ENCODE results near the gene E2F4. TPM values are rescaled to one million over a fixed set of nuclear protein-coding genes. Genes with fewer than 3 reads are reported as not detected.

The E2F4 gene
- total and polyA plus RNA-seq, 9 of the 15 experiments (the other 6 are each of a cell fraction or from before 2014, with no cell fraction given) = 9.7 to 139 (median 106) TPM

DNA sequence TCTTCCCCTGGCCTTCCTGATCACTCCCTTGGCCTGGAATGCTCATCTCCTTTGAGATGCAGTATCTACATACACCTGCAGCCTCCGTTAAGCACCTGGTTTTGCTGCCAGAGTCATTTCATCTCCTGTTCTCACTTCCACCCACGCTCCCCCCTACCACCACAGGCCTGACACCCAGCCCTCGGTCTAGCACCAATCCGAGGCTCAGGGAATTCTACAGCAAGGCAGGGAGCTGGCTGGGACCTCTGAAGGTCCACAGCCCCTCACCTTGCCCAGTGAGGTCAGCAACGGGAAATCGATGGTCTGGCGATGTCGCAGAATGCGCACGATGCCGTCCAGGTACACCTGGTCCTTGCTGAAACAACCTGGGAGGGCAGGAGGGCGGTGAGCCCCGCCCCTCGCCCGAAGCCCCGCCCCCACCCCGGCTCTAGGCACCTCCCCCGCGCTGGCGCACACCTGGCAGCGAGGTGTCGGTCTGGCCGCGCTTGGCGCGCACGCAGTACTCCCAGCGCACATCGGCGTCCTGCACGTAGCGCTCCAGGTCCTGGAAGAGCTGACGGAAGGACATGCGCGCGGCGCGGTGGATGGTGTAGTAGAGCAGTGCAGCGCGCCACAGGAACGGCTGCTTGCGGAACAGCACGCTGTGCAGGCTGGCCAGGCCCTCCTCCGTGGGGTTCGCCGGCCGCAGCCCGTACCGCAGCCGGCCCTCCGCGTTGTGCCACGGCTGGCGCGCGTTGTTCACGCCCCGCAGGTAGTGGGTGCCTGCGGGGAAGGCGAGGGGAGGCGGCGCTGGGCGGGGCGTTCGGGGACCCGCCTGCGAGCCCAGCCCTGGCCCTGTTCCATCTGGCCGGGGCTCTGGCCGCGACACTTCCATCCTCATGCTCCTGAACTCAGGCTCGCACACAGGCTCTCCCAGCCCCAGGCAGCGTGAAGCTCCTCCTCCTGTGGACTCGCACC, 13.9 kb upstream of the E2F4 start (continued):
- TF ChIP-seq ZKSCAN3 (CRISPR knock-in tag; IDR thresholded peaks at IDR 0.05) (no peak), U2AF1 (optimal IDR thresholded peaks at IDR 0.05; ENCODE audit: low read depth, low read length) (no peak)

DNA sequence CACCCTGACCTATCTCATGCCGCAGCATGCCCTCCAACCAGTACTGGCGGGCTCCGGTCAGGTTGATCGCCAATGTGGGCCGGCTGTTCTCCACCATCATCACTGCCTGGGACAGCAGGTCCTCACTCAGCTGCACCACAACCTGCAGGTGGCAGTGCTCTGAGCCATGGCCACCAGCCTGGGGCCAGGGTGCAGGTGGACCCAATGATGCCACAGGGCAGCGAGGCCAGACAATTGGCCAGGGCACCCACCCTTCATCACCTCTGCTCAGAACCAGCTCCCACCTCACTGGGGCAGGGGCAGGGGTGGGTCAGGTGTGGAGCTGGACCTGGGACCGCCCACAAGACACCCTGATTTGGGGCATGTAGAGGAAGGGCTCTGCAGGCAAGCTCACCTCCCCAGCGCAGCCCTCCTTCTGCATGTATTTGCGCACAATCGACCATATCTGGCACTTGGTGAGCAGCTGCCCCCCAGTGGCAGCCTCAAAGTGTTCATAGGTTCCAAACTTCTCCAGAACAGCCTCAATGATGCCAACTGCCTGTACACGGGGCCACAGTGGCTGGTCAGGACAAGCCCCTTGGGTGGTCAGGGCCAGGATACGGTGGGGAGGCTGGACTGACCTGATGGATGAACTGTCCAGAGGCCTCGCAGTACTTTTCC, 12.4 kb upstream of the E2F4 start:
- WGBS (ENCODE audit: insufficient coverage, low coverage, missing lambda C conversion rate) = 78% methylated on average over 13 of the region's 13 CpGs
- FAIRE-seq (no peak), ATAC-seq (no peak), DNase-seq (ENCODE audit: extremely low read depth in 1 of 4, low spot score in 3 of 4) (peak in 1 of 4 experiments; percentile 44)
- Histone ChIP-seq H3K4me1 (replicated peaks in 1 of 2; ENCODE audit: control insufficient read depth in 2 of 2, insufficient read depth in 2 of 2, low read length in 2 of 2) (peaks cover 10 to 48% of the 10 kb centered on the region in 2 experiments), H3K9ac (ENCODE audit: insufficient read depth in 1 of 2, low read depth in 2 of 2, low read length in 2 of 2) (peak overlapping the region in 1 of 2 experiments; percentile 17; a peak in 1 of 4 replicates), H3K4me3 (no peak overlapping the region), H4K20me1 (replicated peaks; ENCODE audit: control insufficient read depth, insufficient read depth, low read length) (no peaks in the 10 kb centered on the region), H3K27me3 (ENCODE audit: control insufficient read depth in 2 of 2, insufficient read depth in 2 of 2, low read length in 2 of 2) (no peaks in the 10 kb centered on the region), H3K4me2 (ENCODE audit: insufficient read depth, low read length) (no peak overlapping the region), H2AFZ (ENCODE audit: low read depth, low read length) (no peak overlapping the region), H3K79me2 (ENCODE audit: control insufficient read depth, insufficient read depth, low read length) (peaks cover 14% of the 10 kb centered on the region), H3K36me3 (ENCODE audit: control insufficient read depth, insufficient read depth, low read length) (no peaks in the 10 kb centered on the region), H3K9me3 (replicated peaks; ENCODE audit: control insufficient read depth, insufficient read depth, low read depth, low read length) (no peaks in the 10 kb centered on the region), H3K9me1 (ENCODE audit: control insufficient read depth, insufficient read depth, low read length) (no peaks in the 10 kb centered on the region), H3K27ac (ENCODE audit: extremely low read depth, low read depth, low read length) (no peak overlapping the region)
- intact Hi-C loops (cut with micrococcal nuclease) (loop anchor here (10.0 kb wide), 2 partner anchors 165 to 225 kb away; no protein-coding TSS in a partner anchor), in situ Hi-C loops (cut with MboI) (no loop called here)
- POLR2A ChIA-PET = no interaction called here
- CTCF ChIA-PET (ENCODE audit: low intra/inter-chr PET ratio) = no interaction called here
- no TSS peak for BruUV-seq (replicated peaks)
- TF ChIP-seq CREM (IDR thresholded peaks at IDR 0.05; ENCODE audit: low read depth) = no peak
- TF ChIP-seq RAD21 (CRISPR knock-in tag; conservative IDR thresholded peaks at IDR 0.05 in 1 of 2, IDR thresholded peaks at IDR 0.05 in 1 of 2) = peak in 1 of 2 experiments; percentile 40; a peak in 1 of 4 replicates
- TF ChIP-seq CTCF (IDR thresholded peaks at IDR 0.05 in 2 of 3, conservative IDR thresholded peaks at IDR 0.05 in 1 of 3; ENCODE audit: insufficient read depth in 2 of 3, low read depth in 1 of 3, low read length in 3 of 3) = peak in 2 of 3 experiments; percentile 47 to 52; a peak in 3 of 6 replicates
- TF ChIP-seq, protein P1, sequence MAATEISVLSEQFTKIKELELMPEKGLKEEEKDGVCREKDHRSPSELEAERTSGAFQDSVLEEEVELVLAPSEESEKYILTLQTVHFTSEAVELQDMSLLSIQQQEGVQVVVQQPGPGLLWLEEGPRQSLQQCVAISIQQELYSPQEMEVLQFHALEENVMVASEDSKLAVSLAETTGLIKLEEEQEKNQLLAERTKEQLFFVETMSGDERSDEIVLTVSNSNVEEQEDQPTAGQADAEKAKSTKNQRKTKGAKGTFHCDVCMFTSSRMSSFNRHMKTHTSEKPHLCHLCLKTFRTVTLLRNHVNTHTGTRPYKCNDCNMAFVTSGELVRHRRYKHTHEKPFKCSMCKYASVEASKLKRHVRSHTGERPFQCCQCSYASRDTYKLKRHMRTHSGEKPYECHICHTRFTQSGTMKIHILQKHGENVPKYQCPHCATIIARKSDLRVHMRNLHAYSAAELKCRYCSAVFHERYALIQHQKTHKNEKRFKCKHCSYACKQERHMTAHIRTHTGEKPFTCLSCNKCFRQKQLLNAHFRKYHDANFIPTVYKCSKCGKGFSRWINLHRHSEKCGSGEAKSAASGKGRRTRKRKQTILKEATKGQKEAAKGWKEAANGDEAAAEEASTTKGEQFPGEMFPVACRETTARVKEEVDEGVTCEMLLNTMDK (IDR thresholded peaks at IDR 0.05; ENCODE audit: borderline replicate concordance, insufficient read depth, low read depth, low read length, poor library complexity, severe bottlenecking) = peak; percentile 3
- TF ChIP-seq MEF2A (IDR thresholded peaks at IDR 0.05; ENCODE audit: control insufficient read depth, low read depth, low read length) = no peak
- TF ChIP-seq OTX1 (CRISPR knock-in tag; IDR thresholded peaks at IDR 0.05) = no peak
